ENCODE data around the gene GRIN2A. TPM values are rescaled to one million over a fixed set of nuclear protein-coding genes. Genes with fewer than 3 reads are reported as not detected.

The GRIN2A gene
- polyA plus RNA-seq, 2 of the 4 experiments (the other 2 are of a cell fraction), result not detected

DNA sequence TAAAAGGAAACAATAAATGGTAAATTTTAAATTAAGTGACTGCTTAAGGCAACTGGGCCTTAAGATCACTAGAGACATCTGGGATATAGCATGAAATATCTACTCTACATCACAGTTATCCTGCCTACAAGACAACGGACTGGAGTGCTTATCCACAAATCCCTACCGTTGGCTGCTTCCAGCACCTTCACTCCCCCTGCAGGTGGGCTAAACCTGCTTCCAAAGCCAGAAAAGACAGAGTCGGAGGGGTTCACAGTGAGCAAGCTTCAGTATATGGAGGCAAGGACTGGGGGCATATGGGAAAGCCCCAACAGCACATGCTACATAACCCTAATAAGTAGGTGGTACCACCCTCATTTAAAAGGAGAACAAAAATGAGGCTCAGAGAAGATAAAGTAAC is 45.3 kb downstream of the GRIN2A start (continued):
- no peak for TF ChIP-seq RAD21 (conservative IDR thresholded peaks at IDR 0.05 in 1 of 2, IDR thresholded peaks at IDR 0.05 in 1 of 2)
- no peak for TF ChIP-seq POLR2AphosphoS2 (conservative IDR thresholded peaks at IDR 0.05; ENCODE audit: low read length)

DNA sequence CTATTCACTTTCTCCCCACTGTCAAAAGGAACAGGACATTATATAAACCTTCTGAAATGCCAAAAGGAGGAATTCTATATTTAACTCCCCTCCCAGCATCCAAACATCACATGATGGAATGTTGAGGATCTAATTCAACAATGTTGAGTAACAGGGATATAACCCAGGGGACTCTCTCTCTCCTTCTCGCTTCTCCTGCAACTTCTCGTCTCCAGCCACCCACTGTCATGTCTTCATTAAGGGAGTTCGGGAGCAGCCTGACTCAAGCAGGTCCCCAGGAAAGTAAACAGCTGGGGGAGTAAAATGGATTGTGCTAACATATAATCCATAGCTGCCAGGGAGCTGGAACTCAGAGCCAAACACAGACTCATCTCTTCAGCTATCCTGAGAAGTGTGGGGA is 51.7 kb downstream of the GRIN2A start:
- Histone ChIP-seq H3K9me3 (no peaks in the 10 kb centered on the region), H3K4me1 (no peaks in the 10 kb centered on the region), H3K4me2 (no peak overlapping the region), H3K4me3 (no peak overlapping the region), H3K27ac (no peak overlapping the region)
- POLR2A ChIA-PET, result no interaction called here
- DNase-seq (ENCODE audit: low read depth in 1 of 2, low spot score in 1 of 2) (no peak), FAIRE-seq (no peak), ATAC-seq (no peak)
- CTCF ChIA-PET, result no interaction called here
- WGBS (ENCODE audit: missing lambda C conversion rate), result 2% methylated on average over 3 of the region's 3 CpGs
- TF ChIP-seq HDAC2 (IDR thresholded peaks at IDR 0.05) (no peak), NPAS2 (CRISPR knock-in tag; IDR thresholded peaks at IDR 0.05; ENCODE audit: borderline replicate concordance) (no peak), ESRRA (IDR thresholded peaks at IDR 0.05; ENCODE audit: borderline replicate concordance, low read length) (no peak), HOXA7 (CRISPR knock-in tag; IDR thresholded peaks at IDR 0.05) (no peak), RARB (CRISPR knock-in tag; IDR thresholded peaks at IDR 0.05) (no peak), SMC3 (IDR thresholded peaks at IDR 0.05) (no peak), CBX8 (IDR thresholded peaks at IDR 0.05) (no peak), CHD2 (IDR thresholded peaks at IDR 0.05; ENCODE audit: low read length, partially characterized antibody) (no peak)
- TF ChIP-seq, protein P1, sequence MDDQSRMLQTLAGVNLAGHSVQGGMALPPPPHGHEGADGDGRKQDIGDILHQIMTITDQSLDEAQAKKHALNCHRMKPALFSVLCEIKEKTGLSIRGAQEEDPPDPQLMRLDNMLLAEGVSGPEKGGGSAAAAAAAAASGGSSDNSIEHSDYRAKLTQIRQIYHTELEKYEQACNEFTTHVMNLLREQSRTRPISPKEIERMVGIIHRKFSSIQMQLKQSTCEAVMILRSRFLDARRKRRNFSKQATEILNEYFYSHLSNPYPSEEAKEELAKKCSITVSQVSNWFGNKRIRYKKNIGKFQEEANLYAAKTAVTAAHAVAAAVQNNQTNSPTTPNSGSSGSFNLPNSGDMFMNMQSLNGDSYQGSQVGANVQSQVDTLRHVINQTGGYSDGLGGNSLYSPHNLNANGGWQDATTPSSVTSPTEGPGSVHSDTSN (IDR thresholded peaks at IDR 0.05), result no peak

GRCh38 chr16:10128397-10129258 is 53.6 kb downstream of the GRIN2A start:
- TF ChIP-seq HOXB13 (CRISPR knock-in tag; IDR thresholded peaks at IDR 0.05; ENCODE audit: low read depth) (no peak), CTCF (IDR thresholded peaks at IDR 0.05) (no peak), ZFP36 (IDR thresholded peaks at IDR 0.05; ENCODE audit: borderline replicate concordance, partially characterized antibody) (no peak), RNF2 (IDR thresholded peaks at IDR 0.05; ENCODE audit: borderline replicate concordance, low read depth) (no peak), FOXS1 (CRISPR knock-in tag; IDR thresholded peaks at IDR 0.05) (no peak), CBX2 (IDR thresholded peaks at IDR 0.05; ENCODE audit: borderline replicate concordance, low read depth) (no peak), EP300 (IDR thresholded peaks at IDR 0.05) (no peak), RARB (CRISPR knock-in tag; IDR thresholded peaks at IDR 0.05) (no peak), HDAC2 (IDR thresholded peaks at IDR 0.05) (no peak), CEBPB (IDR thresholded peaks at IDR 0.05) (no peak), ZNF302 (CRISPR knock-in tag; IDR thresholded peaks at IDR 0.05) (no peak), NR3C1 (IDR thresholded peaks at IDR 0.05) (no peak), SREBF2 (IDR thresholded peaks at IDR 0.05) (no peak)
- TF ChIP-seq, protein P2, sequence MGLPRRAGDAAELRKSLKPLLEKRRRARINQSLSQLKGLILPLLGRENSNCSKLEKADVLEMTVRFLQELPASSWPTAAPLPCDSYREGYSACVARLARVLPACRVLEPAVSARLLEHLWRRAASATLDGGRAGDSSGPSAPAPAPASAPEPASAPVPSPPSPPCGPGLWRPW (IDR thresholded peaks at IDR 0.05), result no peak
- ATAC-seq (no peak), FAIRE-seq (no peak), DNase-seq (ENCODE audit: low read depth in 1 of 2, low spot score in 1 of 2) (no peak)
- H3K9me3 ChIP-seq, result no peaks in the 10 kb centered on the region
- H3K4me2 ChIP-seq, result no peak overlapping the region
- no peak overlapping the region for H3K4me3 ChIP-seq
- H3K27ac ChIP-seq, result no peak overlapping the region
- WGBS (ENCODE audit: missing lambda C conversion rate), result 14% methylated on average over 9 of the region's 9 CpGs
- CTCF ChIA-PET, result interaction anchor here (0.6 kb wide), 1 partner anchor 985 kb away, joined by 3 read pairs; no protein-coding TSS in a partner anchor
- H3K4me1 ChIP-seq, result no peaks in the 10 kb centered on the region
- POLR2A ChIA-PET, result no interaction called here
